Keratinocyte (primary cell): ENCODE measurements around the gene AKAP13. TPM values are rescaled to one million over a fixed set of nuclear protein-coding genes. Genes with fewer than 3 reads are reported as not detected.
"Not testable (repeated sequence)": the region's sequence is repeated elsewhere in the genome, so short reads cannot be mapped to it uniquely, and the experiment has no call there.

Source experiments
- DNase-seq: peaks from one replicate; pipeline ENCODE4 v3.0.0-alpha.2; 2011; ENCODE audit warnings: low read depth, missing footprints, low spot score
- FAIRE-seq: peaks from 2 replicates; lab custom pipeline; 2011; peaks lifted over from hg19 to GRCh38; lab: Jason Lieb, UNC
- H2AFZ ChIP-seq: 2 replicates; pipeline ENCODE4 v1.6.0; 2012; ENCODE audit warnings: low read length, control low read depth, inconsistent platforms; ENCODE audit not compliant: control insufficient read depth
- H3K27ac ChIP-seq: 2 replicates; pipeline ENCODE4 v1.5.1; 2011; ENCODE audit warnings: low read length; ENCODE audit not compliant: control insufficient read depth, insufficient read depth
- H3K27me3 ChIP-seq: 3 replicates; pipeline ENCODE4 v1.6.0; 2011; ENCODE audit warnings: low read length; ENCODE audit not compliant: control insufficient read depth, insufficient read depth; ENCODE audit errors: extremely low read depth
- H3K36me3 ChIP-seq, 2 experiments: 2 replicates in 1 of 2; 3 replicates in 1 of 2; pipeline ENCODE4 v1.5.1; 2011; ENCODE audit warnings: low read length in 2 of 2, mild to moderate bottlenecking in 1 of 2; ENCODE audit not compliant: control insufficient read depth in 2 of 2, insufficient read depth in 2 of 2; ENCODE audit errors: extremely low read depth in 1 of 2
- H3K4me1 ChIP-seq: 3 replicates; pipeline ENCODE4 v1.5.1; 2011; ENCODE audit warnings: low read length; ENCODE audit not compliant: control insufficient read depth, insufficient read depth; ENCODE audit errors: extremely low read depth
- H3K4me2 ChIP-seq: 3 replicates; pipeline ENCODE4 v1.6.0; 2011; ENCODE audit warnings: low read depth, low read length; ENCODE audit not compliant: control insufficient read depth, insufficient read depth; ENCODE audit errors: extremely low read depth
- H3K4me3 ChIP-seq, 3 experiments: fragments of 200-600 bp in 1 of 3; sonication (generic) in 1 of 3; 2 replicates in 2 of 3; 3 replicates in 1 of 3; pipeline ENCODE4 v1.5.1; 2011 to 2016; ENCODE audit warnings: low read length in 3 of 3, mild to moderate bottlenecking in 3 of 3, control low read depth in 2 of 3, inconsistent platforms in 1 of 3, low read depth in 1 of 3, mixed read lengths in 1 of 3, mixed run types in 1 of 3, moderate library complexity in 1 of 3; ENCODE audit not compliant: control insufficient read depth in 2 of 3, insufficient read depth in 2 of 3; ENCODE audit errors: extremely low read depth in 1 of 3
- H3K79me2 ChIP-seq: 2 replicates; pipeline ENCODE4 v1.6.0; 2012; ENCODE audit warnings: low read length; ENCODE audit not compliant: control insufficient read depth, insufficient read depth
- H3K9ac ChIP-seq: 3 replicates; pipeline ENCODE4 v1.6.0; 2011; ENCODE audit warnings: low read length; ENCODE audit not compliant: control insufficient read depth, insufficient read depth; ENCODE audit errors: extremely low read depth
- H3K9me1 ChIP-seq: 3 replicates; pipeline ENCODE4 v1.6.0; 2011; ENCODE audit warnings: low read length; ENCODE audit not compliant: control insufficient read depth, insufficient read depth; ENCODE audit errors: extremely low read depth
- H3K9me3 ChIP-seq: 2 replicates; pipeline ENCODE4 v1.5.1; 2012; ENCODE audit warnings: low read depth, low read length; ENCODE audit not compliant: control insufficient read depth
- H4K20me1 ChIP-seq: 3 replicates; pipeline ENCODE4 v1.6.0; 2011; ENCODE audit warnings: low read length; ENCODE audit not compliant: control insufficient read depth, insufficient read depth; ENCODE audit errors: extremely low read depth
- CTCF ChIP-seq, 3 experiments: IDR thresholded peaks in 1 of 3; conservative IDR thresholded peaks in 1 of 3; optimal IDR thresholded peaks in 1 of 3; 2 replicates in 2 of 3; 3 replicates in 1 of 3; pipeline versions ENCODE3 to v1.5.1; 2011; ENCODE audit warnings: low read length in 3 of 3, mild to moderate bottlenecking in 3 of 3, moderate library complexity in 2 of 3, control low read depth in 1 of 3, inconsistent platforms in 1 of 3; ENCODE audit not compliant: insufficient read depth in 2 of 3; ENCODE audit errors: extremely low read depth in 1 of 3
- EZH2 ChIP-seq: IDR thresholded peaks from one replicate; pipeline ENCODE4 v1.6.1; 2012; ENCODE audit warnings: inconsistent platforms, mild to moderate bottlenecking, low read length, moderate library complexity
- dilution Hi-C: fragments of 300-500 bp; cut with MboI; formaldehyde crosslinking; loops from one replicate; pipeline ENCODE4 v1.7.0; 2020; ENCODE audit warnings: low sequenced_read_pairs; ENCODE audit not compliant: extremely low pct_ligation_motif_present
- polyA plus RNA-seq, 5 experiments: library from polyadenylated mRNA; depleted of rRNA in 3 of 5; stranded (reverse) in 3 of 5; stranded (forward) in 1 of 5; unstranded in 1 of 5; fragments of >200 nt; gene quantifications; 1 replicate in 1 of 5; 2 replicates in 3 of 5; 3 replicates in 1 of 5; pipeline versions ENCODE4 v1.2.1 to v1.2.3, GENCODE V29; 2011 to 2012; ENCODE audit warnings: missing spikeins in 2 of 5, low read depth in 1 of 5, low replicate concordance in 1 of 5

The AKAP13 gene
- polyA plus RNA-seq, 1 donor (not counting 4 experiments of a cell fraction or from before 2014, with no cell fraction given) = 16.7 TPM

GRCh38 chr15:85350395-85350794 lies 30.0 kb upstream of the AKAP13 start:
- no peak for FAIRE-seq
- no peaks in the 10 kb centered on the region for H3K79me2 ChIP-seq
- peaks cover 26% of the 10 kb centered on the region for H3K4me1 ChIP-seq
- dilution Hi-C loops = no loop called here
- H3K4me2 ChIP-seq = no peak overlapping the region
- no peaks in the 10 kb centered on the region for H4K20me1 ChIP-seq
- TF ChIP-seq CTCF (optimal IDR thresholded peaks at IDR 0.05 in 1 of 3, IDR thresholded peaks at IDR 0.05 in 1 of 3, conservative IDR thresholded peaks at IDR 0.05 in 1 of 3; ENCODE audit: extremely low read depth in 1 of 3, insufficient read depth in 2 of 3, low read length in 3 of 3) (no peak), EZH2 (no peak)
- no peak for DNase-seq
- H3K9me1 ChIP-seq = no peaks in the 10 kb centered on the region
- H3K27ac ChIP-seq = no peak overlapping the region
- H3K27me3 ChIP-seq = no peaks in the 10 kb centered on the region
- no peaks in the 10 kb centered on the region for H3K9me3 ChIP-seq
- H3K9ac ChIP-seq = no peak overlapping the region
- no peak overlapping the region for H3K4me3 ChIP-seq
- no peaks in the 10 kb centered on the region for H3K36me3 ChIP-seq
- no peak overlapping the region for H2AFZ ChIP-seq

- H3K27ac ChIP-seq, H3K36me3 ChIP-seq, dilution Hi-C loops, H4K20me1 ChIP-seq, H3K9ac ChIP-seq, DNase-seq, H3K9me3 ChIP-seq, H3K4me3 ChIP-seq, H3K27me3 ChIP-seq, H2AFZ ChIP-seq, H3K79me2 ChIP-seq, FAIRE-seq, H3K4me2 ChIP-seq, H3K9me1 ChIP-seq: not testable (repeated sequence)
- peaks cover 19% of the 10 kb centered on the region for H3K4me1 ChIP-seq
Observed at GRCh38 chr15:85351501-85351900, 28.9 kb upstream of the AKAP13 start.

GRCh38 chr15:85351965-85352364 lies 28.4 kb upstream of the AKAP13 start:
- Histone ChIP-seq H2AFZ (no peak overlapping the region), H3K27me3 (no peaks in the 10 kb centered on the region), H3K9me3 (no peaks in the 10 kb centered on the region), H4K20me1 (no peaks in the 10 kb centered on the region), H3K9me1 (no peaks in the 10 kb centered on the region), H3K79me2 (no peaks in the 10 kb centered on the region), H3K4me1 (peaks cover 16% of the 10 kb centered on the region), H3K4me3 (no peak overlapping the region), H3K27ac (no peak overlapping the region), H3K9ac (no peak overlapping the region), H3K4me2 (peak overlapping the region; percentile 22), H3K36me3 (no peaks in the 10 kb centered on the region)
- dilution Hi-C loops = no loop called here
- DNase-seq (no peak), FAIRE-seq (no peak)
- TF ChIP-seq CTCF (optimal IDR thresholded peaks at IDR 0.05 in 1 of 3, IDR thresholded peaks at IDR 0.05 in 1 of 3, conservative IDR thresholded peaks at IDR 0.05 in 1 of 3; ENCODE audit: extremely low read depth in 1 of 3, insufficient read depth in 2 of 3, low read length in 3 of 3) (no peak), EZH2 (no peak)
